NCI-H2171 (cell line): Measurements from ENCODE around the gene ZWILCH.
"Not testable (repeated sequence)": the region's sequence is repeated elsewhere in the genome, so short reads cannot be mapped to it uniquely, and the experiment has no call there.

Experiments used
- DNase-seq: peaks from one replicate; lab custom pipeline; 2025; lab: John Stamatoyannopoulos, UW

Gene ZWILCH

DNA sequence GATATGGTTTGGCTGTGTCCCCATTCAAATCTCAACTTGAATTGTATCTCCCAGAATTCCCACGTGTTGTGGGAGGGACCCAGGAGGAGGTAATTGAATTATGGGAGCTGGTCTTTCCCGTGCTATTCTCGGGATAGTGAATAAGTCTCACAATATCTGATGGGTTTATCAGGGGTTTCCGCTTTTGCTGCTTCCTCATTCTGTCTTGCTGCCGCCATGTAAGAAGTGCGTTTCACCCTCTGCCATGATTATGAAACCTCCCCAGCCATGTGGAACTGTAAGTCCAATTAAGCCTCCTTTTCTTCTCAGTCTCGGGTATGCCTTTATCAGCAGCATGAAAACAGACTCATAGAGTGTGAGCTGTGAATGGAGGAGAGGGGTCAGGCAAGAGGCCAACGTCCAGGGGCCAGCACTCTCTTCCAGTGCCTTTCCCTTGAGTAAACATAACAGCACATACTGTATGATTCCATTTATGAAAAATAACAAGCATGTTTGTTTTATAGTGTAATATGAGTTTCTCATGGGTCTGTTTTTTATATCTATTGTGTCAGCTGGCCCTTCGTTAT is 76.9 kb downstream of the ZWILCH start:
- DNase-seq = no peak

DNA sequence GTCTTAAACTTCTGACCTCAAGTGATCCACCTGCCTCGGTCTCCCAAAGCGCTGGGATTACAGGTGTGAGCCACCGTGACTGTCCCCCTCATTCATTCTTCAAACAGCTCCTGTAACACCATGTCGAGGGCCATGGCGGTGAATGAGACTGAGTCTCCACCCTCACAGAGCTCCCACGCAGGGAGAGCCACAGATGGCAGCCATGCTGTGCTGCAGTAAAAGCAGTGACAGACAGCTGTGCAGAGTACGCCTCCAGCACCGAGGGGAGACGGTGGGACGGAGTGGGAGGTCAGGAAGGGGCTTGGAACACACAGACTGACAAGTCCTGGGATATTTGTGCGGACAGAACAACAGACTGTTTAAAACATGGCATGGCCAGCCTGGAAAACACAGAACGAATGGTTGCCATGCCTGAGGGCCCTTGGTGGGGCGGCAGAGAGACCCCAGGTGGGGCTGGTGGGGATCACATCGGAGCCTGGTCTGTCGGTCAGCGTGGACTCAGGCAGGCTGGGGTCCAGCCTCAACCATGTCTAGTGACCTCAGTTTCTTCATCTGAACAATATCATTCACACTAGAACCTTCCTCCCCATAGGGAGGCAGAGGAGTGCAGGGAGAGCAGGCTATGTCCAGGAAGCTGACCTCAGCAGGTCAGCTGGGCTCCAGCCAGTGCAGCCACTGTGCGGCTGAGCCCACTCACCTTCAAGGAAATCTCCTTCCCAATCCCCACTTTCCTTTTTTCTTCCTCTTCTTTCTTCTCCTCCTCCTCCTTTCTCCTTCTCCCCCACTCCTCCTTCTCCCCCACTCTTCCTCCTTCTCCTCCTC is 81.2 kb downstream of the ZWILCH start:
- DNase-seq = no peak

GRCh38 chr15:66587020-66587419 is 81.9 kb downstream of the ZWILCH start:
- no peak for DNase-seq

DNA sequence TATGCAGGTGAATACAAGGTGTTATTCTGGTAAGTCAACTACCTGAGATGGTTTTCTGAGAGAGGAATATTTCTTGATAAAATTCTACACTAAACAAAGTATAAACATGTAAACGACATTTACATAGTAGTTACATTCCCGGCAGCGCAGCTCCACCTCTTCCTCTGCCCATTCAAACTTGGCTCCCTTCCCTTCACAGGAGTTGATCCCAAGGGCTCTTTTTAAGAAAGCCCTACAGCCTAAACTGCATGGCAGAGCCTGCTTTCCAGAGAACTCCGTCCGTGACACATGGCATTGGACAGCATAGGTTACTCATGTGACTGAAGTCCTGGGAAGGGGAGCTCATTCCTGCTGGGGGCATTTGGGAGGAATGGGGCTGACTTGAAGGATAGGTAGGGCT is 82.6 kb downstream of the ZWILCH start:
- DNase-seq = no peak

DNA sequence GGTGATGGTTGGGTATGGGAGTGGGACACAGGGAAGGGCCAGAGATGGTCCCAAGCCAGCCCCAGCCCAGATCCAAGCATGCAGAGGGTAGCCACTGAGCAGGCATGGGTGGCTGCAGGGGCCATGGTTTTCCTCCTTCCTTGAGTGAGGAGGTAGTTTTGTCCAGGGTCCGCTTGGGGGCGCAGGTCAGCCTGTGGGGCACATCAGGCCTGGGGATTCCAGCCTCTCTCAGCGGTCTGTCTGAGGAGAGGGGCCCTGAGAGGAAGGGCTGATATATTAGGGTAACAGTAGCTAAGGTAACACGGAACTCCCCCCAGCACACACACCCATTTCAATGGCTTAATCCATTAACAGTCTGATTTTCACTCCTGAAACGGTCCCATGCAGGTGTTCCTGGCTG is 83.4 kb downstream of the ZWILCH start:
- DNase-seq = no peak

GRCh38 chr15:66588971-66589370 is 83.8 kb downstream of the ZWILCH start:
- DNase-seq = no peak

GRCh38 chr15:66589429-66589828 is 84.3 kb downstream of the ZWILCH start:
- DNase-seq = not testable (repeated sequence)

- DNase-seq = no peak
These were observed 85.3 kb downstream of the ZWILCH start for GRCh38 chr15:66590435-66590834.

- no peak for DNase-seq
These were observed 86.3 kb downstream of the ZWILCH start for GRCh38 chr15:66591322-66591862.

- no peak for DNase-seq
These were observed 87.5 kb downstream of the ZWILCH start for GRCh38 chr15:66592505-66593218.

DNA sequence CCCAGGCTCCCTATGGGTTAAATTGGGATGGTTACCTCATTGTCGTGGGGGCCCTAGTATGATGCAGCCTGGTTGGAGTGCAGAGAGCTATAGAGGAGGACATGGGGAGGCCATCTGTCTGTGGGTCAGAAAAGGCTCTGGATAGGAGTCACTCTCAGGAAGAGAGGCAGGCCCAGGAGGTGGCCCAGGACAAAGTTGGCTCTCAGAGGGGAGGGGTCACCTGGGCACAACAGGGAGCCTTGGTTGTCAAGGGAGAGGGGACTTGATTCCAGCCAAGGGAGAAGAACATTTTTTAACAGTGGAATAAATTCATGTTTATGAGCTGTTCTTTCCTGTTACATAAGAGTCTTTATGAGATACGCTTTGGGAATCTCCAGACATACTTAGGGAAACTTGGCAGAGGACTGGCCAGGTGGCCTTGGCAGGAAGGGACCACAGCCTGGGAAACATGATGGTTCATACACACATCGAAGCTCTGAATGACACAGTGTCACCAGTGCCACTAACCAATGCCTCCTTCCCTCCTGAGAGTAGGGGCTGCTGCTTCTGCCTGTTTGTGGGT is 88.2 kb downstream of the ZWILCH start:
- no peak for DNase-seq

GRCh38 chr15:66594344-66594743 is 89.2 kb downstream of the ZWILCH start:
- DNase-seq = no peak

DNA sequence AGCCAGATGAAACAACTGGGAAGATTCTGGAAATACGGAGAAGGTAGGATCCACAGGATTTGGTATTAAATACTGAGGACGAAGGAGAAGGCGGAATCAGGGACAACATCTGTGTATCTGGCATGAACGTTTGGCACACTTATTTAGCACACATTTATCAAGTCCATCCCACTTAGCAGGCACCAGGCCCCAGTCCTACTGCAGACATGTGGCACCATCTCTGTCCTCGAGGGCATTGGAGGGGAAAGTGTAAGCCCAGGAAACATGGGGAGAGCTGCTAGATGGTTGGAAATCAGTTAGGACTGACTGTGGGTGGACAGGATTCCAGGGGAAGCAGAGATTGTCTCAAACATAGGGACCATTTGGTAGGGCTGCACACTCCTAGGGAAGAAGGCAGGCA is 89.7 kb downstream of the ZWILCH start:
- DNase-seq = no peak

- DNase-seq = no peak
These were observed 90.2 kb downstream of the ZWILCH start for GRCh38 chr15:66595332-66595731.

DNA sequence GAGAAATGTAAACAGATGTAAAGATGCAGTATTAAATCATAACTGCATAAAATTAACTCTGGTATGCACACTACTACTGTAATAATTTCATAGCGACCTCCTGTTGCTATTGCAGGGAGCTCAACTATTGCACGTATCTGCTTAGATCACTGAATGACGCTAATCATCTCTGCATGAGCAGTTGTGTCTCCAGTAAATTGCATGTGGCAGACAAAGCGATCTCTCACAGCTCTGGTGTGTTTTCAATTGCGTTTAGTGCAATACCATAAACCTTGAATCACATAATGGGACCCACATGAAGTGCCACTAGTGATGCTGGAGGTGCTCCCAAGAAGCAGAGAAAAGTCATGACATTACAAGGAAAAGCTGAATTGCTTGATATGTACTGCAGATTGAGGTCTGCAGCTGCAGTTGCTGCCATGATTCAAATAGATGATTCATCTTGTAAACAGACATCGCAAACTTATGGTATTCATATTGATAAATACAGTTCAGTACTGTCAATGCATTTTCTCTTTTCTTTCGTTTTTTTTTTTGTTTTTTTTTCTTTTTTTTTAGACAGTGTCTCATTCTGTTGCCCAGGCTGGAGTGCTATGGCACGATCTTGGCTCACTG is 90.9 kb downstream of the ZWILCH start:
- no peak for DNase-seq

DNA sequence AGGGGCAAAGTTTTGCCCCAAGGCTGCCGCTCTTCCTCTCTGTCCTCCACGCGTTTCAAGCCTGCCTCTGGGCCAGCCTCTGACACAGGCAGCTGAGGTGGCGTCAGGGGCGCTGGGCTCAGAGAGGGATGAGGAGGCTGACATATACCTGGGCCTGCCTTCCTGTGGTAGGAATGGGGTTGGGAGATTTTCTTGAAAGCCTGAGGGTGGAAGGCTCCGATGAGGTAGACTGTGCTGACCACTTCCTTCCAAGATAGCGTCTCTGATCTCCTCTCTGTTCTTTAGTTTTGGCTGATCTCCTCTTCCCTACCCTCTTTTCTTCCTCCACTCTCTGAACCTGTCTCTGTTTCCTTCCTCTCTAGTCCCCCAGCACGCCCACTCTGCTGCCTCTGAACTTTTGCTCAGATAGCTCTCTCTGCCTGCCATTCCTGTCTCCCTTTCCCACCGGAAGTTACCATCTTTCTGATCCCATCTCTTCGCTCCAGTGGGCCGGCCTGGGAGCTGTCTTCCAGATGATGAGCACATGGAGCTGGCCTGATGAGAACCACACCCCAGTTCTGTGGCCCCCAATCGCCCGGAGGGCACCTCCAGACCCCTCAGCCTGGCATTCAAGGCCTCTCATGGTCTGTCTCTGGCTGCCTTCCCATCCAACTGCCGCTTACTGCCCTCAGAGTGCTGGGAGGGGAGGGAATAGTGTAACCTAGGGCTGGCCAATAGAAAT is 93.1 kb downstream of the ZWILCH start:
- no peak for DNase-seq
